Thymus (tissue), 11 donors: ENCODE data around the gene C19orf25. TPM values are rescaled to one million over a fixed set of nuclear protein-coding genes. Genes with fewer than 3 reads are reported as not detected.

Experiments used
- DNase-seq, 9 donors: peaks; one replicate each; pipeline ENCODE4 v3.0.0-alpha.2; 2013; ENCODE audit warnings: low spot score in 9 of 9, low read depth in 6 of 9, missing footprints in 1 of 9
- H3K27ac ChIP-seq, 2 donors: one replicate each; pipeline ENCODE4 v1.5.1; 2013; ENCODE audit warnings: control low read depth in 1 of 2, low read depth in 1 of 2, low read length in 1 of 2, mild to moderate bottlenecking in 1 of 2, moderate library complexity in 1 of 2
- H3K27me3 ChIP-seq, 2 donors: one replicate each; pipeline ENCODE4 v1.5.1; 2013; ENCODE audit warnings: low read length in 1 of 2; ENCODE audit not compliant: control insufficient read depth in 2 of 2, insufficient read depth in 1 of 2
- H3K36me3 ChIP-seq, 2 donors: one replicate each; pipeline ENCODE4 v1.5.1; 2013; ENCODE audit warnings: low read length in 1 of 2, mild to moderate bottlenecking in 1 of 2, moderate library complexity in 1 of 2; ENCODE audit not compliant: control insufficient read depth in 2 of 2, insufficient read depth in 2 of 2
- H3K4me1 ChIP-seq, 2 donors: one replicate each; pipeline ENCODE4 v1.5.1; 2013; ENCODE audit warnings: low read length in 2 of 2; ENCODE audit not compliant: control insufficient read depth in 2 of 2, insufficient read depth in 2 of 2
- H3K4me3 ChIP-seq, 2 donors: one replicate each; pipeline ENCODE4 v1.5.1; 2013; ENCODE audit warnings: low read length in 2 of 2, control low read depth in 1 of 2, mild to moderate bottlenecking in 1 of 2
- H3K9me3 ChIP-seq, 2 donors: one replicate each; pipeline ENCODE4 v1.5.1; 2013; ENCODE audit warnings: low read length in 1 of 2, mild to moderate bottlenecking in 1 of 2; ENCODE audit not compliant: control insufficient read depth in 2 of 2, insufficient read depth in 1 of 2
- WGBS: extraction: QIAGEN DNeasy Blood & Tissue Kit; methylation state at CpG from one replicate; pipeline ENCODE4 v1.1.7; 2013; 5-methylcytosine and 5-hydroxymethylcytosine counted together
- polyA plus RNA-seq: library from polyadenylated mRNA; stranded (reverse); fragments of 200-250 nt; gene quantifications from one replicate; pipeline ENCODE4 v1.2.3, GENCODE V29; 2013
- total RNA-seq: library from RNA; stranded (reverse); fragments of 120-200 nt; gene quantifications from one replicate; pipeline ENCODE4 v1.2.4, GENCODE V29; 2013
- donor health status: healthy.

Gene C19orf25
- total and polyA plus RNA-seq, 2 donors: 22.8 to 38.1 TPM

- Histone ChIP-seq H3K27me3 (peaks cover 15 to 26% of the 10 kb centered on the region in 2 donors), H3K4me1 (peaks cover 11 to 32% of the 10 kb centered on the region in 2 donors), H3K27ac (no peak overlapping the region), H3K9me3 (no peaks in the 10 kb centered on the region), H3K4me3 (no peak overlapping the region), H3K36me3 (no peaks in the 10 kb centered on the region)
- 72% methylated on average over 11 of the region's 11 CpGs for WGBS
- DNase-seq: no peak
Measured at GRCh38 chr19:1488282-1488601, 9.2 kb upstream of the C19orf25 start.

GRCh38 chr19:1487576-1488281 lies 8.7 kb upstream of the C19orf25 start:
- 85% methylated on average over 40 of the region's 40 CpGs for WGBS
- Histone ChIP-seq H3K4me1 (peaks cover 11 to 32% of the 10 kb centered on the region in 2 donors), H3K4me3 (no peak overlapping the region), H3K36me3 (no peaks in the 10 kb centered on the region), H3K9me3 (no peaks in the 10 kb centered on the region), H3K27me3 (peaks cover 12 to 21% of the 10 kb centered on the region in 2 donors), H3K27ac (no peak overlapping the region)
- no peak for DNase-seq

DNA sequence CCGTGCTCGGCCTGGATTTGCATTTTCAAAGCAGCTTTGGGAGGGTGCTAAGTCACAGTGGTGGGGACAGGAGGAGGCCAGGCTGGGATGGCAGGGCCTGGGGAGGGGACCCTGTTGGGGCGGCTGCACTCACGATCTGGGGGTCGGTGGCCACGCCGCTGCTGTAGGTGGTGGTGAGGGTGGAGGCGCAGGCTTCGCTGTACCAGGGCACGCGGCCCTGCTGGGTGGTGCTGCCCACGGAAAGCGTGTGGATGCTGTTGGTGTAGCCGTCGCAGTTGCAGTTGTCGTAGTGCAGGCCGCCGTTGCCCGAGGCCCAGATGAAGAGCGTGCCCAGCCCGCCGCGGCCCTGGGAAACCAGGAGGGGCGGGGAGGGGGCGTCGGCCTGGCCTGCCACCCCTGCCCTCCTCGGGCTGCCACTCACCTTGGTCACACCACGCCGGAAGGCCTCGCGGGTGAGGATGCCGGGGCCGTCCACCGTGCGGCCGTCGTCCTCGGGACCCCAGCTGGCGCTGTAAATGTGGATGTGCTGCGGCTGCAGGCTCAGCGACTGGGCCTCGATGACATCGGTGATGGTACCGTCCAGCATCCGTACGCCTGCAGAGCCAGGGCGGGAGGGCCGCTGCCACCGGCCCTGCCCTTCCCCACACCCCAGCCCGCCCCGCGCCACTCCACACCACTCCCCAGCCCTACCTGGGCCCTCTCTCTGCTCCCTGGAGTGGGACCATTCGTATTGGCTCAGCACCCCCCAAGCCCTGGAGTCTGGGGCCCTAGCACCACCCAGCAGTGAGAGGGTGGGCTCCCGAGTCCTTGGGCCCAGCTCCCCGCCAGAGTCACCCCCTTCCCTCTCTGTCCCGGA lies 7.9 kb upstream of the C19orf25 start:
- WGBS: 97% methylated on average over 56 of the region's 56 CpGs
- DNase-seq: no peak
- Histone ChIP-seq H3K27ac (no peak overlapping the region), H3K27me3 (peaks cover 11 to 13% of the 10 kb centered on the region in 2 donors), H3K9me3 (no peaks in the 10 kb centered on the region), H3K36me3 (no peaks in the 10 kb centered on the region), H3K4me3 (no peak overlapping the region), H3K4me1 (peaks cover 11 to 32% of the 10 kb centered on the region in 2 donors)

DNA sequence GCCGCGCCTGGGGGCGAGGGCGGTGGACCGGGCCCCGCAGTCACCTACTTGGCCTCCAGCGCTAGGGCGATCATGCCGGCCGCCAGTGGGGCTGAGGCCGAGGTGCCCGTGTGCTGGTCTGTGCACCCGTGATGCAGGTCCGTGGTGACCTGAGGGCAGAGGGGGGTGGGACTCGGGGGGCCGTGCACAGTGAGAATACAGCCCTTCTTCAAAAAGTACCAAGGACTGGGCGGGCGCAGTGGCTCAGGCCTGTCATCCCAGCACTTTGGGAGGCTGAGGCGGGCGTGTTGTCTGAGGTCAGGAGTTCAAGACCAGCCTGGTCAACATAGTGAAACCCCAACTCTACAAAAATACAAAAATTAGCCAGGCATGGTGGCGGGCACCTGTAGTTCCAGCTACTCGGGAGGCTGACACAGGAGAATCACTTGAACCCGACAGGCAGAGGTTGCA lies 5.0 kb upstream of the C19orf25 start:
- Histone ChIP-seq H3K27me3 (no peaks in the 10 kb centered on the region), H3K4me3 (no peak overlapping the region), H3K4me1 (peaks cover 0 to 17% of the 10 kb centered on the region in 2 donors), H3K9me3 (no peaks in the 10 kb centered on the region), H3K36me3 (no peaks in the 10 kb centered on the region), H3K27ac (no peak overlapping the region)
- 97% methylated on average over 23 of the region's 23 CpGs for WGBS
- DNase-seq: no peak

- peaks cover 3 to 15% of the 10 kb centered on the region in 2 donors for H3K4me1 ChIP-seq
- H3K9me3 ChIP-seq: no peaks in the 10 kb centered on the region
- H3K27ac ChIP-seq: no peak overlapping the region
- H3K36me3 ChIP-seq: no peaks in the 10 kb centered on the region
- no peak for DNase-seq
- 98% methylated on average over 77 of the region's 77 CpGs for WGBS
- H3K27me3 ChIP-seq: no peaks in the 10 kb centered on the region
- no peak overlapping the region for H3K4me3 ChIP-seq
Measured at GRCh38 chr19:1483131-1483978, 4.3 kb upstream of the C19orf25 start.

- DNase-seq: no peak
- H3K27me3 ChIP-seq: no peaks in the 10 kb centered on the region
- H3K36me3 ChIP-seq: peaks cover 0 to under 1% of the 10 kb centered on the region in 2 donors
- no peaks in the 10 kb centered on the region for H3K9me3 ChIP-seq
- H3K4me3 ChIP-seq: no peak overlapping the region
- H3K4me1 ChIP-seq: peaks cover 8 to 16% of the 10 kb centered on the region in 2 donors
- no peak overlapping the region for H3K27ac ChIP-seq
- WGBS: 93% methylated on average over 37 of the region's 37 CpGs
Measured at GRCh38 chr19:1482361-1483130, 3.5 kb upstream of the C19orf25 start.

- H3K27me3 ChIP-seq: no peaks in the 10 kb centered on the region
- H3K9me3 ChIP-seq: no peaks in the 10 kb centered on the region
- H3K36me3 ChIP-seq: peaks cover 3 to 6% of the 10 kb centered on the region in 2 donors
- no peak overlapping the region for H3K27ac ChIP-seq
- H3K4me3 ChIP-seq: no peak overlapping the region
- 96% methylated on average over 36 of the region's 36 CpGs for WGBS
- peaks cover 8 to 16% of the 10 kb centered on the region in 2 donors for H3K4me1 ChIP-seq
- no peak for DNase-seq
Measured at GRCh38 chr19:1481893-1482360, 2.9 kb upstream of the C19orf25 start.

- no peak overlapping the region for H3K27ac ChIP-seq
- no peaks in the 10 kb centered on the region for H3K9me3 ChIP-seq
- no peak for DNase-seq
- no peak overlapping the region for H3K4me3 ChIP-seq
- H3K36me3 ChIP-seq: peaks cover 3 to 8% of the 10 kb centered on the region in 2 donors
- H3K27me3 ChIP-seq: no peaks in the 10 kb centered on the region
- peaks cover 8 to 16% of the 10 kb centered on the region in 2 donors for H3K4me1 ChIP-seq
- 88% methylated on average over 26 of the region's 26 CpGs for WGBS
Measured at GRCh38 chr19:1481224-1481892, 2.3 kb upstream of the C19orf25 start.
